ENCODE data around the gene SP2. TPM values are rescaled to one million over a fixed set of nuclear protein-coding genes. Genes with fewer than 3 reads are reported as not detected.

SP2 gene
- total and polyA plus RNA-seq, 2 of the 13 experiments (the other 11 are each of a cell fraction or from before 2014, with no cell fraction given) = 1.4 to 4.8 TPM

DNA sequence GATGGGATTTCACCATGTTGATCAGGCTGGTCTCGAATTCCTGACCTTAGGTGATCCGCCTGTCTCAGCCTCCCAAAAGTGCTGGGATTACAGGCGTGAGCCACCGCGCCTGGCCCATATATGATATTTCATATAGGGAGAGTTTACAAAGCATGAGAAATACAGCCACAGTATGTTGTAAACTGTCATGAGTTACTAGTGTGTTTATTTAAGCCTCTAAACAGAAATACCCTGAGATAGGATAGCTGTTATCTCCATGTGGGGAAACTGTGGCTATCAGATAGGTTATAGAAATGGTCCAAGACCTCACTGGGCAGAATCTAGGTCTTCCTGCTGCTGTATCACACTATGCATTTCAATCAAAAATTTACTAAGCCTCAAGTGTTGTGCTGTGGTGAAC lies 72.8 kb downstream of the SP2 start:
- Histone ChIP-seq H2AFZ (ENCODE audit: low read length) (no peak overlapping the region), H3K4me1 (ENCODE audit: insufficient read depth, low read length) (peaks cover 64% of the 10 kb centered on the region), H3K4me3 (replicated peaks in 1 of 3; ENCODE audit: insufficient read depth in 1 of 3, low read depth in 2 of 3, low read length in 3 of 3) (no peak overlapping the region), H3K9ac (ENCODE audit: insufficient read depth, low read depth, low read length) (no peak overlapping the region), H3K27ac (ENCODE audit: extremely low read length, insufficient read depth, low read length) (no peak overlapping the region), H3K27me3 (ENCODE audit: control insufficient read depth in 1 of 2, insufficient read depth in 2 of 2, low read length in 2 of 2) (no peaks in the 10 kb centered on the region; a peak in 1 of 5 replicates), H3K36me3 (replicated peaks in 1 of 2; ENCODE audit: control insufficient read depth in 1 of 2, insufficient read depth in 2 of 2, low read length in 2 of 2) (peaks cover 5 to 7% of the 10 kb centered on the region in 2 experiments), H3K4me2 (ENCODE audit: low read depth, low read length) (no peak overlapping the region), H3K79me2 (ENCODE audit: insufficient read depth, low read length) (peaks cover 17% of the 10 kb centered on the region), H4K20me1 (ENCODE audit: insufficient read depth, low read length) (no peaks in the 10 kb centered on the region), H3K9me3 (ENCODE audit: low read length) (no peaks in the 10 kb centered on the region)
- intact Hi-C loops (cut with micrococcal nuclease; ENCODE audit: unreplicated experiment) = no loop called here
- TF ChIP-seq KAT2B (IDR thresholded peaks at IDR 0.05; ENCODE audit: borderline replicate concordance, low read depth, low read length) (no peak), PTBP1 (IDR thresholded peaks at IDR 0.05; ENCODE audit: low read depth, low read length, poor library complexity, severe bottlenecking) (no peak), HNRNPL (IDR thresholded peaks at IDR 0.05; ENCODE audit: low read depth, low read length) (no peak), ZNF256 (CRISPR knock-in tag; conservative IDR thresholded peaks at IDR 0.05) (no peak)
- DNase-seq (ENCODE audit: low spot score) (no peak), ATAC-seq (no peak), FAIRE-seq (no peak)
- WGBS (ENCODE audit: low lambda C conversion rate) = 99% methylated on average over 5 of the region's 5 CpGs
- CTCF ChIA-PET (ENCODE audit: low intra/inter-chr PET ratio, low total read pairs) = interaction anchor here (2.9 kb wide), 1 partner anchor 20 kb away, joined by 13 read pairs; no protein-coding TSS in a partner anchor
- BruUV-seq (replicated peaks) = no TSS peak
- in situ Hi-C loops (cut with HindIII; ENCODE audit: extremely low pct_ligation_motif_present, low pct_unique_long_range_greater_than_20kb) = no loop called here
- POLR2A ChIA-PET = interaction anchor here (9.9 kb wide), 1 partner anchor 14 kb away, joined by 267 read pairs; the partner anchor contains the start of gene PRR15L

DNA sequence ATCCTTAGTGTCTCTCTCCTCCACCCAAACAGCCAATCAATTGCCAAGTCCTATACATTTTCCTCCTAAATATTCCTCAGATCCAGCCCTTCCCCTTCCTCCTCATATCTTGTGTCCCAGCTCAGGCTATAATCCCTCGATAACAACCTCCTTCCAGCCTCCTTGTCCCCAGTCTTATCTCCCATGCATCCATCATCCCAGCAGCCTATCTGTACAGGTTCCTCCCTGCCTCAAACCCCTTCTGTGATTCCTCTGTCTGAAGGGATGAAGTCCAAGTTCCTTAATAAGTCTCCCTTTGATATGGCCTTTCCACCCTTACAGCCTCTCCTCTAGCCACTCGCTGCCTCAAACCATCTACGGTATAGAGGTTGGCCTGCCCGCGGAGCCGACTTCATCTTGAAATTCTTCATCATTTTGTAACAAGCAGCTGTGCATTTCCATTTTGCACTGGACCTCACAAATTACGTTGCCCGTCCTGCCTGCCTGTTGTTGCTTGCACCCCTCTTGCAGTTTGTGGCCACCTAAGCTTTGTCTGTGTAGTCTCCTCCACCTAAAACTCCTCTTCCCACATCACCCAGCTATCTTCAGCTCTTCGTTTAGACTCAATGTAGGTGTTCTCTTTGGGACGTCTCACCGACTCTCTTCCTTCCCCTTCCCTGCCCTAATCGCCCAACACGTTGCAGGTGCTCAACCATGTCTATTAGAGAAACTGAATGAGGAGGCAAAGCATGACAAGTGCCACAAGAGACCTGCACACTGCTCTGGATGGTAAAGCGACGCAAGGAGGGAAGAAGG lies 74.1 kb downstream of the SP2 start:
- DNase-seq (ENCODE audit: low spot score) (no peak), FAIRE-seq (no peak), ATAC-seq (peak; percentile 18)
- 11% methylated on average over 15 of the region's 15 CpGs for WGBS (ENCODE audit: low lambda C conversion rate)
- peak overlapping the region; percentile 60 for H3K9ac ChIP-seq (ENCODE audit: insufficient read depth, low read depth, low read length)
- H2AFZ ChIP-seq (ENCODE audit: low read length) = peak overlapping the region; percentile 82
- ChIA-PET CTCF (ENCODE audit: low intra/inter-chr PET ratio, low total read pairs) (interaction anchor here (0.9 to 2.1 kb wide), 6 partner anchors 21 to 129 kb away, joined by 5 to 54 read pairs (median 10); partner anchors contain the start of genes PNPO, SCRN2 and SP2), POLR2A (interaction anchor here (0.6 to 9.9 kb wide), 31 partner anchors 14 to 321 kb away, joined by 3 to 267 read pairs (median 4); partner anchors contain the start of genes LRRC46, MRPL10, NFE2L1 and PNPO)
- H4K20me1 ChIP-seq (ENCODE audit: insufficient read depth, low read length) = no peaks in the 10 kb centered on the region
- no peaks in the 10 kb centered on the region; a peak in 1 of 5 replicates for H3K27me3 ChIP-seq (ENCODE audit: control insufficient read depth in 1 of 2, insufficient read depth in 2 of 2, low read length in 2 of 2)
- peaks cover 9 to 19% of the 10 kb centered on the region in 2 experiments for H3K36me3 ChIP-seq (replicated peaks in 1 of 2; ENCODE audit: control insufficient read depth in 1 of 2, insufficient read depth in 2 of 2, low read length in 2 of 2)
- H3K4me2 ChIP-seq (ENCODE audit: low read depth, low read length) = peak overlapping the region; percentile 94
- peaks cover 59% of the 10 kb centered on the region for H3K4me1 ChIP-seq (ENCODE audit: insufficient read depth, low read length)
- H3K9me3 ChIP-seq (ENCODE audit: low read length) = no peaks in the 10 kb centered on the region
- intact Hi-C loops (cut with micrococcal nuclease; ENCODE audit: unreplicated experiment) (loop anchor here (1.0 to 2.0 kb wide), 4 partner anchors 13 to 129 kb away; partner anchors contain the start of genes PRR15L and SCRN2), in situ Hi-C loops (cut with HindIII; ENCODE audit: extremely low pct_ligation_motif_present, low pct_unique_long_range_greater_than_20kb) (no loop called here)
- no TSS peak for BruUV-seq (replicated peaks)
- peak overlapping the region; percentile 1 for H3K27ac ChIP-seq (ENCODE audit: extremely low read length, insufficient read depth, low read length)
- H3K79me2 ChIP-seq (ENCODE audit: insufficient read depth, low read length) = peaks cover 17% of the 10 kb centered on the region
- peak overlapping the region; percentile 50 to 92 (median 64) for H3K4me3 ChIP-seq (replicated peaks in 1 of 3; ENCODE audit: insufficient read depth in 1 of 3, low read depth in 2 of 3, low read length in 3 of 3)
- TF ChIP-seq, protein P1, sequence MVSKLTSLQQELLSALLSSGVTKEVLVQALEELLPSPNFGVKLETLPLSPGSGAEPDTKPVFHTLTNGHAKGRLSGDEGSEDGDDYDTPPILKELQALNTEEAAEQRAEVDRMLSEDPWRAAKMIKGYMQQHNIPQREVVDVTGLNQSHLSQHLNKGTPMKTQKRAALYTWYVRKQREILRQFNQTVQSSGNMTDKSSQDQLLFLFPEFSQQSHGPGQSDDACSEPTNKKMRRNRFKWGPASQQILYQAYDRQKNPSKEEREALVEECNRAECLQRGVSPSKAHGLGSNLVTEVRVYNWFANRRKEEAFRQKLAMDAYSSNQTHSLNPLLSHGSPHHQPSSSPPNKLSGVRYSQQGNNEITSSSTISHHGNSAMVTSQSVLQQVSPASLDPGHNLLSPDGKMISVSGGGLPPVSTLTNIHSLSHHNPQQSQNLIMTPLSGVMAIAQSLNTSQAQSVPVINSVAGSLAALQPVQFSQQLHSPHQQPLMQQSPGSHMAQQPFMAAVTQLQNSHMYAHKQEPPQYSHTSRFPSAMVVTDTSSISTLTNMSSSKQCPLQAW (CRISPR knock-in tag; IDR thresholded peaks at IDR 0.05) = no peak
- no peak for TF ChIP-seq HOXA5 (CRISPR knock-in tag; IDR thresholded peaks at IDR 0.05)
- TF ChIP-seq SALL2 (CRISPR knock-in tag; IDR thresholded peaks at IDR 0.05) = no peak
- no peak for TF ChIP-seq JARID2 (CRISPR knock-in tag; IDR thresholded peaks at IDR 0.05; ENCODE audit: insufficient replicate concordance)
- no peak for TF ChIP-seq PHB2 (IDR thresholded peaks at IDR 0.05; ENCODE audit: partially characterized antibody)
- no peak for TF ChIP-seq TBX3 (IDR thresholded peaks at IDR 0.05; ENCODE audit: borderline replicate concordance)
- 0 out of 2 replicates have a peak, but pooled peaks have one; percentile 72 for TF ChIP-seq DNMT1 (CRISPR knock-in tag; IDR thresholded peaks at IDR 0.05)
- TF ChIP-seq GTF3A (CRISPR knock-in tag; conservative IDR thresholded peaks at IDR 0.05) = peak; percentile 47; the same call in 1 of the 2 replicates
- TF ChIP-seq FOXK1 (CRISPR knock-in tag; IDR thresholded peaks at IDR 0.05; ENCODE audit: borderline replicate concordance, low read depth) = no peak
- no peak for TF ChIP-seq EED (CRISPR knock-in tag; IDR thresholded peaks at IDR 0.05)
- TF ChIP-seq ZFP82 (CRISPR knock-in tag; IDR thresholded peaks at IDR 0.05; ENCODE audit: borderline replicate concordance) = no peak
- TF ChIP-seq FOXC1 (CRISPR knock-in tag; IDR thresholded peaks at IDR 0.05; ENCODE audit: borderline replicate concordance) = 0 out of 2 replicates have a peak, but pooled peaks have one; percentile 2

Data from HepG2 (cell line).